OCI-LY7 (cell line): ENCODE data around the gene CAND2. TPM values are rescaled to one million over a fixed set of nuclear protein-coding genes. Genes with fewer than 3 reads are reported as not detected.

Source experiments
- BruUV-seq: library from RNA; stranded (reverse); fragments of 400-500 nt; replicated peaks from 2 replicates; lab custom pipeline; 2021; lab: Mats Ljungman, UMichigan
- CTCF ChIA-PET: fragments of 300-600 bp; sonication (Branson Sonifier 250); formaldehyde crosslinking; loops from one replicate; lab custom pipeline; 2022; ENCODE audit warnings: antibody characterized with exemption; ENCODE audit not compliant: unreplicated experiment; lab: Charles Lee
- POLR2A ChIA-PET: fragments of 300-600 bp; sonication (Branson Sonifier 250); formaldehyde crosslinking; loops from one replicate; lab custom pipeline; 2022; ENCODE audit warnings: antibody characterized with exemption; lab: Charles Lee
- DNase-seq: peaks from one replicate; pipeline ENCODE4 v3.0.0-alpha.2; 2015; ENCODE audit warnings: low spot score
- H2AFZ ChIP-seq: fragments of 200-600 bp; sonication (generic), shearing (Covaris generic); 2 replicates; pipeline ENCODE4 v1.6.1; 2014; ENCODE audit warnings: mild to moderate bottlenecking, antibody characterized with exemption, low read length, moderate library complexity
- H3K27ac ChIP-seq: fragments of 200-600 bp; sonication (generic); 2 replicates; pipeline ENCODE4 v1.5.1; 2014; ENCODE audit warnings: mixed run types, low read depth, mild to moderate bottlenecking, moderate library complexity, low read length, inconsistent platforms; ENCODE audit not compliant: poor library complexity, severe bottlenecking
- H3K36me3 ChIP-seq: fragments of 200-600 bp; sonication (generic); 2 replicates; pipeline ENCODE4 v1.6.1; 2014; ENCODE audit warnings: mild to moderate bottlenecking, antibody characterized with exemption, low read length, moderate library complexity, mixed read lengths; ENCODE audit not compliant: insufficient read depth
- H3K4me1 ChIP-seq: fragments of 200-600 bp; sonication (generic); 2 replicates; pipeline ENCODE4 v1.5.1; 2014; ENCODE audit warnings: mild to moderate bottlenecking, low read length; ENCODE audit not compliant: insufficient read depth, poor library complexity, severe bottlenecking
- H3K4me2 ChIP-seq: fragments of 200-600 bp; sonication (generic); 2 replicates; pipeline ENCODE4 v1.6.1; 2014; ENCODE audit warnings: mild to moderate bottlenecking, low read length
- H3K4me3 ChIP-seq: fragments of 200-600 bp; sonication (generic); 2 replicates; pipeline ENCODE4 v1.5.1; 2014; ENCODE audit warnings: mild to moderate bottlenecking, low read depth, low read length; ENCODE audit not compliant: poor library complexity, severe bottlenecking
- H3K79me2 ChIP-seq: fragments of 200-600 bp; sonication (generic); 2 replicates; pipeline ENCODE4 v1.6.1; 2016; ENCODE audit warnings: low read depth, mild to moderate bottlenecking, low read length, moderate library complexity, mixed read lengths; ENCODE audit not compliant: insufficient read depth
- H3K9me2 ChIP-seq: fragments of 200-600 bp; sonication (generic); 2 replicates; pipeline ENCODE4 v1.6.1; 2016; ENCODE audit warnings: mild to moderate bottlenecking, low read length, mixed read lengths; ENCODE audit not compliant: insufficient read depth
- H3K9me3 ChIP-seq: fragments of 200-600 bp; sonication (generic); 2 replicates; pipeline ENCODE4 v1.6.1; 2014; ENCODE audit warnings: mild to moderate bottlenecking, mixed run types, low read length, mixed read lengths
- H4K20me1 ChIP-seq: fragments of 200-600 bp; sonication (generic); 2 replicates; pipeline ENCODE4 v1.6.1; 2014; ENCODE audit warnings: mild to moderate bottlenecking, antibody characterized with exemption, low read length, moderate library complexity, mixed read lengths; ENCODE audit not compliant: insufficient read depth
- EZH2phosphoT487 ChIP-seq: fragments of 200-600 bp; sonication (generic); IDR thresholded peaks from 2 replicates; pipeline ENCODE4 v1.6.1; 2018; ENCODE audit warnings: low read depth, borderline replicate concordance, mild to moderate bottlenecking, mixed run types, antibody characterized with exemption, low read length, moderate library complexity, mixed read lengths
- intact Hi-C: fragments of 100-400 bp; cut with micrococcal nuclease; formaldehyde crosslinking; loops from one replicate; pipeline ENCODE4 v1.10.0; 2022; ENCODE audit not compliant: unreplicated experiment
- total RNA-seq, 2 experiments: library from RNA; depleted of rRNA in 1 of 2; stranded (reverse); fragments of >200 nt in 1 of 2; shearing (Covaris generic) in 1 of 2; gene quantifications; 2 replicates each; pipeline ENCODE4 v1.2.3, GENCODE V29; 2014 to 2022
- TF ChIP-seq, protein P1 (sequence below): fragments of 200-600 bp; sonication (generic); conservative IDR thresholded peaks from 2 replicates; pipeline ENCODE4 v1.5.1; 2014; ENCODE audit warnings: mild to moderate bottlenecking, antibody characterized with exemption, low read length, moderate library complexity, mixed read lengths

Gene CAND2
- total RNA-seq, 2 experiments from 2014 or later, result 4.1 to 11.0 TPM

- CTCF ChIA-PET, result interaction anchor here (0.6 kb wide), 1 partner anchor 15 kb away, joined by 3 read pairs; no protein-coding TSS in a partner anchor
These were observed 27.6 kb upstream of the CAND2 start for GRCh38 chr3:12768579-12769527.

DNA sequence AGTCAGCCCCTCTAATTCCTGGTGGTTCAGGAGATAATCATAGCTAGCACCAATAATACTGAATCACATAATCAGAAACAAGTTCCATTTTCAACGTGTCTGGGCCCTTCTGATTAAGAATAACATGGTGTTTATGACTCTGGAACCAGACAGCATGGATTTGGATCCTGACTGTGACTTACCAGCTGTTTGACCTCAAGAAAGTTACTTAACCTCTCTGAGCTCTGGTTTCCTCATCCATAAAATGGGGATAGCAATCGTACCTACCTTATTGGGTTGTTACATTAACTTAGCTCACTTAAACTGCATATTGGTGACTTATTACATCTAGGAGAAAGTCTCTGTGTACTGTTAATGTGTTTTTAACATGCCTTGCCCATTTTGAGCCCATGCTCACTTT is 26.7 kb upstream of the CAND2 start:
- Histone ChIP-seq H4K20me1 (no peaks in the 10 kb centered on the region), H3K36me3 (peaks cover 4% of the 10 kb centered on the region; the same call in 1 of the 2 replicates), H3K27ac (no peak overlapping the region), H3K9me2 (no peaks in the 10 kb centered on the region), H3K4me2 (no peak overlapping the region), H2AFZ (no peak overlapping the region), H3K79me2 (no peaks in the 10 kb centered on the region), H3K9me3 (peaks cover 12% of the 10 kb centered on the region; the same call in 1 of the 2 replicates), H3K4me1 (peaks cover 17% of the 10 kb centered on the region), H3K4me3 (no peak overlapping the region)
- ChIA-PET POLR2A (interaction anchor here (0.7 kb wide), 1 partner anchor 21 kb away, joined by 4 read pairs; no protein-coding TSS in a partner anchor), CTCF (interaction anchor here (0.6 kb wide), 1 partner anchor 40 kb away, joined by 3 read pairs; no protein-coding TSS in a partner anchor)
- no peak for TF ChIP-seq EZH2phosphoT487
- TF ChIP-seq, protein P1, sequence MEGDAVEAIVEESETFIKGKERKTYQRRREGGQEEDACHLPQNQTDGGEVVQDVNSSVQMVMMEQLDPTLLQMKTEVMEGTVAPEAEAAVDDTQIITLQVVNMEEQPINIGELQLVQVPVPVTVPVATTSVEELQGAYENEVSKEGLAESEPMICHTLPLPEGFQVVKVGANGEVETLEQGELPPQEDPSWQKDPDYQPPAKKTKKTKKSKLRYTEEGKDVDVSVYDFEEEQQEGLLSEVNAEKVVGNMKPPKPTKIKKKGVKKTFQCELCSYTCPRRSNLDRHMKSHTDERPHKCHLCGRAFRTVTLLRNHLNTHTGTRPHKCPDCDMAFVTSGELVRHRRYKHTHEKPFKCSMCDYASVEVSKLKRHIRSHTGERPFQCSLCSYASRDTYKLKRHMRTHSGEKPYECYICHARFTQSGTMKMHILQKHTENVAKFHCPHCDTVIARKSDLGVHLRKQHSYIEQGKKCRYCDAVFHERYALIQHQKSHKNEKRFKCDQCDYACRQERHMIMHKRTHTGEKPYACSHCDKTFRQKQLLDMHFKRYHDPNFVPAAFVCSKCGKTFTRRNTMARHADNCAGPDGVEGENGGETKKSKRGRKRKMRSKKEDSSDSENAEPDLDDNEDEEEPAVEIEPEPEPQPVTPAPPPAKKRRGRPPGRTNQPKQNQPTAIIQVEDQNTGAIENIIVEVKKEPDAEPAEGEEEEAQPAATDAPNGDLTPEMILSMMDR, result no peak
- BruUV-seq, result no TSS peak
- intact Hi-C loops, result no loop called here
- DNase-seq, result no peak

More at GRCh38 chr3:12768579-12769527, 27.6 kb upstream of the CAND2 start:
- no peak overlapping the region for H3K27ac ChIP-seq
- peaks cover 3% of the 10 kb centered on the region; the same call in 1 of the 2 replicates for H3K9me3 ChIP-seq
- POLR2A ChIA-PET, result interaction anchor here (0.8 kb wide), 1 partner anchor 11 kb away, joined by 3 read pairs; no protein-coding TSS in a partner anchor
- intact Hi-C loops, result no loop called here
- no peak overlapping the region for H3K4me2 ChIP-seq
- H4K20me1 ChIP-seq, result no peaks in the 10 kb centered on the region
- BruUV-seq, result no TSS peak
- TF ChIP-seq, protein P1, result peak; percentile 20; the same call in 1 of the 2 replicates
- no peak for TF ChIP-seq EZH2phosphoT487
- peaks cover 12% of the 10 kb centered on the region for H3K4me1 ChIP-seq
- no peak overlapping the region for H2AFZ ChIP-seq
- H3K9me2 ChIP-seq, result no peaks in the 10 kb centered on the region
- H3K36me3 ChIP-seq, result peaks cover 2% of the 10 kb centered on the region; the same call in 1 of the 2 replicates
- H3K79me2 ChIP-seq, result no peaks in the 10 kb centered on the region
- H3K4me3 ChIP-seq, result no peak overlapping the region
- no peak for DNase-seq
